HG03460 (cell line): Measurements from ENCODE around the gene CHIA.
A peak's percentile ranks its signal among the peaks of the same experiment; 100 is the strongest.
"Not testable (repeated sequence)": the region's sequence is repeated elsewhere in the genome, so short reads cannot be mapped to it uniquely, and the experiment has no call there.

ENCODE experiments used
- ATAC-seq: cut with Tn5 transposase; IDR thresholded peaks from one replicate; pipeline ENCODE4 v1.9.1; 2021; ENCODE audit not compliant: unreplicated experiment

CHIA gene

GRCh38 chr1:111283838-111284237 is 6.8 kb upstream of the CHIA start:
- no peak for ATAC-seq

GRCh38 chr1:111285879-111286278 is 4.8 kb upstream of the CHIA start:
- ATAC-seq, result no peak

GRCh38 chr1:111286912-111287311 is 3.7 kb upstream of the CHIA start:
- ATAC-seq, result no peak

GRCh38 chr1:111289371-111289770 is 1.3 kb upstream of the CHIA start:
- ATAC-seq, result no peak

GRCh38 chr1:111290104-111290503 is 547 bp upstream of the CHIA start:
- ATAC-seq, result no peak

- ATAC-seq, result no peak
Measured at GRCh38 chr1:111294390-111294789, 3.7 kb downstream of the CHIA start.

- ATAC-seq, result no peak
Measured at GRCh38 chr1:111302374-111302773, 11.7 kb downstream of the CHIA start.

- no peak for ATAC-seq
Measured at GRCh38 chr1:111309690-111310089, 19.0 kb downstream of the CHIA start.

GRCh38 chr1:111318523-111318922 is 27.9 kb downstream of the CHIA start:
- ATAC-seq, result no peak

- ATAC-seq, result no peak
Measured at GRCh38 chr1:111320066-111320879, 29.6 kb downstream of the CHIA start.

GRCh38 chr1:111323231-111323630 is 32.6 kb downstream of the CHIA start:
- ATAC-seq, result no peak

GRCh38 chr1:111332190-111332589 is 41.5 kb downstream of the CHIA start:
- ATAC-seq, result no peak

GRCh38 chr1:111334169-111334568 is 43.5 kb downstream of the CHIA start:
- ATAC-seq, result no peak

GRCh38 chr1:111335214-111335877 is 44.7 kb downstream of the CHIA start:
- ATAC-seq, result not testable (repeated sequence)

GRCh38 chr1:111338849-111339248 is 48.2 kb downstream of the CHIA start:
- not testable (repeated sequence) for ATAC-seq

GRCh38 chr1:111346089-111346885 is 55.6 kb downstream of the CHIA start:
- ATAC-seq, result peak; percentile 96

GRCh38 chr1:111347026-111347425 is 56.4 kb downstream of the CHIA start:
- no peak for ATAC-seq

- ATAC-seq, result no peak
Measured at GRCh38 chr1:111351700-111352099, 61.0 kb downstream of the CHIA start.

GRCh38 chr1:111354584-111354983 is 63.9 kb downstream of the CHIA start:
- ATAC-seq, result no peak

- no peak for ATAC-seq
Measured at GRCh38 chr1:111358964-111359363, 68.3 kb downstream of the CHIA start.

- no peak for ATAC-seq
Measured at GRCh38 chr1:111359376-111359775, 68.7 kb downstream of the CHIA start.

GRCh38 chr1:111360257-111360656 is 69.6 kb downstream of the CHIA start:
- ATAC-seq, result not testable (repeated sequence)
